GM21529 (cell line): ENCODE data around the gene NT5DC2.

Experiments
- ATAC-seq: cut with Tn5 transposase; IDR thresholded peaks from one replicate; pipeline ENCODE4 v1.9.1; 2021; ENCODE audit not compliant: unreplicated experiment

Gene NT5DC2

DNA sequence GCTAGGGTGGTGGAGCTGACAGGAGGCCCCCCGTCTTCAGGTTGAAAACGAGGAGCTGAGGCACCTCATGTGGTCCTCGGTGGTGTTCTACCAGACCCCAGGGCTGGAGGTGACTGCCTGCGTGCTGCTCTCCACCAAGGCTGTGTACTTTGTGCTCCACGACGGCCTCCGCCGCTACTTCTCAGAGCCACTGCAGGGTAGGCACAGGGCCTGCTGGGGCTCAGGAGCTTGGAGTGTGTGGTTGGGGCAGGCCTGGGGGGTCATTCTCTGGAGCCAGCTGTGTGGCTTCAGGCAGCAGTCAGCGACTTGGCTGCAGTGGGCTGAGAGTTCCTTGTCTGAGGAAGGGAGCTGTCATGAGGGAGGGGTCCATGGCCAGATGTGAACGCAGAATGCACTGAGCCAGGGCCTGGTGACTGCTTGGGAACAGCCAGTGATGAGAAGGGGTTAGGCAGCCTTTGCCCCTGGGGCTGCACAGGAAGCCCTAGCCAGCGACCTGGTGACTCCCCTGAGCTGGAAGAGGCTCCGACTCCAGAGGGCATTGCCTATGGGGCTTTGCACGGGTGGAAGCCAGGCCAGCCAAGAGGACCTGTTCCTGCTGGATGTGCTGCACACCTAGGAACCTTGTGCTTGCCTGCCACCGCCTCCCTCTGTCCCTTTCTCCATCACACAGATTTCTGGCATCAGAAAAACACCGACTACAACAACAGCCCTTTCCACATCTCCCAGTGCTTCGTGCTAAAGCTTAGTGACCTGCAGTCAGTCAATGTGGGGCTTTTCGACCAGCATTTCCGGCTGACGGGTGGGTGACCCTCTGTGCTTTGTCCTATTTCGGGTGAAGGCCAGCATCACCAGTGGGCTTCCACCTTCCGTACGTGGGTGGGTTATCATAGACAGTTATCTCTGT lies 43.4 kb downstream of the NT5DC2 start:
- ATAC-seq, result no peak

GRCh38 chr3:52489453-52489852 lies 44.2 kb downstream of the NT5DC2 start:
- ATAC-seq, result no peak

- no peak for ATAC-seq
Measured at GRCh38 chr3:52488746-52489145, 44.9 kb downstream of the NT5DC2 start.

- no peak for ATAC-seq
Measured at GRCh38 chr3:52487788-52488691, 45.6 kb downstream of the NT5DC2 start.

GRCh38 chr3:52487050-52487787 lies 46.4 kb downstream of the NT5DC2 start:
- ATAC-seq, result no peak

GRCh38 chr3:52484680-52485461 lies 48.8 kb downstream of the NT5DC2 start:
- no peak for ATAC-seq

- no peak for ATAC-seq
Measured at GRCh38 chr3:52483577-52484381, 49.9 kb downstream of the NT5DC2 start.

DNA sequence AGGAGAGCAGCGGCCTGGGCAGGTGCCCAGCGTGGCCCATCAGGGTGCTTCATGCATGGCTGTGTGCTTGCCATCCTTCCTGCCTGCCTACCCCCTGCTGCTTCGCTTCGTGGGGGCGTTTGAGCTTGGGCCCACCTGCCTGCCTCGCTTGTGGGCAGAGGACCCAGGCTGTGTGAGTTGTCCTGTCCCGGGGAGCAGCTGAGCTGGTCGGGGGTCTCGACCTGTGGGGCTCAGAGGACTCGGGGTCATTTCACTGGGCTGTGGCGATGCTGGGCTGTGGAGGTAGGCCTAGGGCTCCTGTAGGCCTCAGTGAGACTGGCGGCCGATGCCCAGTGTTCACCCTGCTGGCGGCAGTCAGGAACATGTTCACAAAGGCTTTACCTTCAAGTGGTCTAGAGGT lies 50.6 kb downstream of the NT5DC2 start:
- ATAC-seq, result no peak

DNA sequence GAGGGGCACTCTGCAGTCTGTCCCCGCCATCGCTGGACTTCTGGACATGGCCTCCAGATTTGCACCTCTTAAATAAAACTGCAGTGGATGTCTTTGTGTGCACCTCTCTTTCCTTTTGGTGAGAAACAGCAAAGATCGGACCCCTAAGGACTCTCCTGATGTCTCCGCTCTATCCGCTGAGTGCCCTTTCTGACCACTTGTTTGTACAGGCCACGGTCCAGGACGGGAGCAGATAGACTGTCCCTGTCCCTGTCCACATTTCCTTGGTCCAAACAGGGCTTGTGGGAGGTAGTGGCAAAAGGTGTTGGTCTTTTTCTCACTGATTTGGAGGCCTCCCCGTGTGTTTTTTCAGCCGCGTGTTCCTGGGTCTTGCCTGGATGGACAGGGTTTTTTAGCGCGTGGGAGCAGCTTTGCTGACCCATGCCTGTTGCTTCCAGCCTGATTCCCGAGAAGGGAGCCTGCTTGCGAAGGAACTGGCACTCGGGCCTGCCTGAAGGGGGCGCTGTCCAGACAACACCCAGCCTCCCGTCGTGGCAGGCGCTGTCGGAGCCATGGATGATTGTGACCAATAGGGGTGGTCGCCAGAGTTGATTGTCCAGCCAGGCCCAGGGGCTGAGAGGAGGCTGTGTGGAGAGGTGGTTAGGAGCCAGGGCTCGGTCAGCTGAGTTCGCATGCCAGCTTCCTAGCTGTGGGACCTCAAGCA lies 51.7 kb downstream of the NT5DC2 start:
- no peak for ATAC-seq

DNA sequence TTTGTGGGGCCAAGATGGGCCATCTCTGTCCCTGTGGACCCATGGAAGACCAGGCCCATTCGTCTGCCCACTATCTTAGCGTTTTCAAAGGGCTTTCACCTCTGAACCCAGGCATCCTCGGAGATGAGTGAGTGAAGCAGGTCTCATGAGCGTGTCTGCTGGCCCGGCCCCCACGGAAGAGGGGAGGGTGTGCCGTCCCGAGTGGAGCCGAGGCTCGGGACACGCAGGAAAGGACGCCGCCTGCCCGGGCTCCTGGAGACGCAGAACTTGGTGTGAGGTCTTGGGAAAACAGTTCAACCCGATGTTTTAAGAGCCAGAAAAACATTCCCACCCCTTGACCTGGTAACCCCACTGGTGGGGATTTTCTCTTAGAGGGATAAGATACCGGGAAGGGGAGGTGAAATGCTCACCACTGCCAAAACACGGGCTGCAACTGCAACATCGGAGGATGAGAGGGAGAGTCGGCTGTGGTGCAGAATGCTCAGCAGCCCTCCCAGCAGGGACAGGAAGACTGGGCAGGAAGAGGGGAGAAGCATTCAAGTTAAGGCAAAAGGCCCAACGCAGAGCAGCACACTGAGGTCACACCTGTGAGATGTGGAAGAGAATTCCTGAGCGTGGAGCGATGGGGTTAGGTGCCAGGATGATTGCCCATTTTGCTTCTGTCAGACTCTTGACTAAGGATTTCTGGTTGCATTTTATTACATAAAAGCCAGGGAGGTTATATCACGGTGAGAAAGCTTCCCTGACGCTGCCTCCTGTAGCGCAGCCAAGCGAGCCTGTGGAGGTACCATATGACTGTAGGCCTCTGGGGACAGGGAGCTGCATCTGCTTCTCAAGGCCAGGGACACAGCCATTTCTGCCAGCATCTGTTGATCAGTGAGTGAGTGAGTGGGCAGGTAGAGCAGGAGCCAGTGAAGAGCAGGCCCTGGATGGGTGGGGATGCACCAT lies 52.6 kb downstream of the NT5DC2 start:
- ATAC-seq, result no peak

DNA sequence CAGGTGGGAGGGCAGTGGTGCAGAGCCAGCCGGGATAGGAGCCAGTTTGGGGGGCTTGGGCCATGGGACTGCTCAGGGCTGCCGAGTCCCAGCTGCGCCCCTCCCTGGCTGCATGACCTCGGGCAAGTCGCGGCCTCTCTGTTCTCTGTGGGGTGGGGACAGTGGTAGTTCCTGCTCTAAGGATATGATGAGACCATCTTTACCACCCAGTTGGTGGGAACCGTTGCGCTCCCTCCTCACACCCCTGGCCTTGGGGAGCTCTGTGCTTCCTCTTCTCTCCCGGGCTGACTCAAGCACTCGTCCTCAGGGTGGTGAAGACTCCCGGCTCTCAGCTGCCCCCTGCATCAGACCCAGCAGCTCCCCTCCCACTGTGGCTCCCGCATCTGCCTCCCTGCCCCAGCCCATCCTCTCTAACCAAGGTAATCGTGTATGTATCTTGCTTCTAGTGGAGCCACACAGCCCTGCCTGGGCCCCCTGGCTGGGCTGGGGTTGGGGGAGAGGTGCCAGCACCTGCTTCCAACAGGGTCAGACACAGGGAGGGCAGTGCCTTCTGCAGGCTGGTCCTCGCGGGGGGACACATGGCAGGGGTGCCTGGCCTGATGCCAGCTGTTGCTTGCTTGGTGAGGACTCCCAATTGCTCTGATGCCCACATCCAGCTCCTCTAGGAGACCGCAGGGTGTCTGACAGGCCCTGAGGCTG lies 53.6 kb downstream of the NT5DC2 start:
- no peak for ATAC-seq

DNA sequence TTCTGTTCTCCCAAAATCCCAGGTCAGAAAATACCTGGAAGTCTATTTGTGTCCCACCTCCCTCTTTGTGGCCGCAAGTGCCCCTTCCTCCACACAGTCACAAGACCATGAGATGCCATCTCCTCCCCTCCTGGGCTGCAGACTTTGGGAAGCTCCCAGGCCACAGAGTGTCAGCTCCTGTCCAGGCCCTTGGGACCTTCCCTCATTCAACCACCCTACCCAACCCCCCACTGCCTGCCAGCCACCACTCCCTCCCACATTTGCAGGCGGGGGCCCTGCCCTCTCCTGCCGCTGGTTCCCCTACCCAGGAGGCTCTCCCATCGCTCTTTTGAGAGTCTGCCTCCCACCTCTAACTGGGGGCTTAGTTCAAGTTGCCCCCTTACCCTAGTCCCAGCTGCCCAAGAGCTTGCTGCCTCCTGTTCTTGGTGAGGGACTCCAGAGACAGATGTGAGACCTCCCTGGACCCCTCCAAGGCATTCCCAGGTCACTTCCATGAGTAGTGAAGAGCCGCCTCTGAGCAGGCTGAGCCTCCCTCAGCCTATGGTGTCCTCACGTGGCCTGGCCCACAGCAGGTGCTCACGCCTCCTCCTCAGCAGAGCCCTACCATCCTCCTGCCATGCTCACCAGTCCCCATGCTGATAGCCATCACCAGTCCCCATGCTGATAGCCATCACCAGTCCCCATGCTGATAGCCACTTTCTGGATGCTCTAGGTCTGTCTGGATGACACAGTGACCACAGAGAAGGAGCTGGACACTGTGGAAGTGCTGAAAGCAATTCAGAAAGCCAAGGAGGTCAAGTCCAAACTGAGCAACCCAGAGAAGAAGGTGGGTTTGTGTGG lies 54.4 kb downstream of the NT5DC2 start:
- no peak for ATAC-seq

DNA sequence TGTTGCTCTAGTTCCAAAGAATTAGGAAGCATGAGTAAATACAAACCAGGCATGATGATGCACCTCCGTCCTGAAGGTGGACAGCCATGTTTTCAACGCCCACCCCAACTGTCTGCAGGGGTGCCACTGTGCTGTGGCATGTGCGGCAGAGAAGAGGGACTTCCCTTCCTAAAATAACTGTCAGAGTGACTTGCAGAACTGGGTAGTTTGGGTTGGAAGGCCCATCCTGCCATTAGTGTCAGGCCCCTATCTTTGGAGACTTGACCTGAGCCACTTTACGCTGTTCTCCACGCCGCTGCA lies 55.9 kb downstream of the NT5DC2 start:
- no peak for ATAC-seq

DNA sequence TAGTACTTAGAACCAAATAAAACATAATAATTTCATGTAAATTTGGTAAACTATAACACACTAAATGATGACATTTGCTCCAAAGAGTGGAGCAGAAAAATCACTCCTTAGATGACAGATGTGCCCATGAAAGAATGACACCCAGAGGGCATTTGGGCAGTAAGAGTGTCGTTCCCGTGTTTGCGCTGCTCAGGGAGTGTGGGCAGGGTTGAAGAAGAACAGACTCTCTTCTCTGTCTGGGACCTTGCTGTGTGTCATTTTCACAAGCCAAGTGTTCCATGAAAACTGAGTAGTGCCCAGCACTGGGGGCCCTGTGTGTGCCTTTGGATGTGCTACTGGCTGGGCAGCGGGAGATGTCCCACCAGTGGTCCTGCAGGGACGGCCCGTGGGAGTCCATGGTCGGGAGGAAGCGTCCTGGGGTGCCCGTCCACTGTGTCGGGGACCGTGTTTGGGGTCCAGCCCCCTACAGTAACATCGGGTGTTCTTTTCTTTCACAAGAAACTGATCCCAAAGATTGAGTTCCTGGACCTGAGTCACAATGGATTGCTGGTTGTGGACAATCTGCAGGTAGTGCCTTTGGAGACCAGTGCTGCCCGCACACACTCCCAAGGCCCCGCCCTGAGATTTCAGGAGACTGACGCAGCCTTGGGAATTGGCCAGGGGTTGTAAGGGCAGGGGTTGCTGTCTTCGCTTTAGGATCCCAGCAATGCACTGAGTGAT lies 56.4 kb downstream of the NT5DC2 start:
- ATAC-seq, result no peak
